ENCODE data around the gene GADD45B. TPM values are rescaled to one million over a fixed set of nuclear protein-coding genes. Genes with fewer than 3 reads are reported as not detected.

The GADD45B gene
- total RNA-seq, 1 donor from 2014 or later, result 31.1 TPM

- Mint-ChIP-seq H3K9me3 (no peaks in the 10 kb centered on the region), H3K27ac (no peak overlapping the region), H3K36me3 (no peaks in the 10 kb centered on the region), H3K4me3 (peak overlapping the region; percentile 52), H3K4me1 (ENCODE audit: unreplicated experiment) (peaks cover 16% of the 10 kb centered on the region), H3K27me3 (peaks cover 7% of the 10 kb centered on the region)
- DNase-seq (ENCODE audit: extremely low spot score, unreplicated experiment), result no peak
- TF ChIP-seq CTCF (conservative IDR thresholded peaks at IDR 0.05), result no peak
These were observed 19.3 kb downstream of the GADD45B start for GRCh38 chr19:2495130-2495641.

DNA sequence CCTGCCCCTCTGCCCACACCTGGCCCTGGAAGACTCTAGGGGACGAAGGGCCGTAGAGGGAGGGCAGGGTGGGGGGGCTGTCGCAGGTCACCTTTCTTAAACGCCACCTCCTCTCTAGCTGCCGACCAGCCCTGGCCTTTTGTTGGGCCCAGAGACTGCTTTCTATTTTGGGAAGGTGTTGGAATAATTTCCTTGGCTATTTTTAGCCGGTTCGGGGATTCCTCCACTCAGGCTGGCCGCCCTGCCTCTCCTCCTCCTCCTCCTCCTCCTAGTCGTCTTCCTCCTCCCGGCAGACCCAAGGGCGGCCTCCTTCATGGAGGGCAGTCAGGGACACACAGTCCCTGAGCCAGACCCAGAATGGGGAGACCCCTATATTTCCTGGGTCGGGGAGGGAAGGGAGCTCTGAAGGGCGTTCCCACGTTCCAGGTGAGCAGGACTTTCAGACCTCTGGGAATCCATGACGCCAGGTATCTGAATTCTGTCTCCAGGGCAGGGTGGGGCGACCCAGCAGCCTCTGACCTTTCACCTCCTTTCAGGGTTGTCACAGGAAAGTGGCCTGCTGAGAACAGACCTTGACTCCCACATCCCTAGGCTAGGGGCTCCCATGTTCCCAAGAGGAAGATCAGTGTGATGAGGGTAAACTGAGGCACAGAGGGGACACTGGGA lies 19.9 kb downstream of the GADD45B start:
- DNase-seq (ENCODE audit: extremely low spot score, unreplicated experiment), result no peak
- H3K36me3 Mint-ChIP-seq, result no peaks in the 10 kb centered on the region
- peak overlapping the region; percentile 64 for H3K27ac Mint-ChIP-seq
- TF ChIP-seq CTCF (conservative IDR thresholded peaks at IDR 0.05), result no peak
- peaks cover 16% of the 10 kb centered on the region for H3K4me1 Mint-ChIP-seq (ENCODE audit: unreplicated experiment)
- H3K9me3 Mint-ChIP-seq, result no peaks in the 10 kb centered on the region
- H3K27me3 Mint-ChIP-seq, result peaks cover 7% of the 10 kb centered on the region
- H3K4me3 Mint-ChIP-seq, result peak overlapping the region; percentile 68

- Mint-ChIP-seq H3K27me3 (peaks cover 3% of the 10 kb centered on the region), H3K27ac (no peak overlapping the region), H3K4me3 (no peak overlapping the region), H3K4me1 (ENCODE audit: unreplicated experiment) (peaks cover 16% of the 10 kb centered on the region), H3K36me3 (no peaks in the 10 kb centered on the region), H3K9me3 (no peaks in the 10 kb centered on the region)
- no peak for TF ChIP-seq CTCF (conservative IDR thresholded peaks at IDR 0.05)
- no peak for DNase-seq (ENCODE audit: extremely low spot score, unreplicated experiment)
These were observed 21.3 kb downstream of the GADD45B start for GRCh38 chr19:2497186-2497585.

DNA sequence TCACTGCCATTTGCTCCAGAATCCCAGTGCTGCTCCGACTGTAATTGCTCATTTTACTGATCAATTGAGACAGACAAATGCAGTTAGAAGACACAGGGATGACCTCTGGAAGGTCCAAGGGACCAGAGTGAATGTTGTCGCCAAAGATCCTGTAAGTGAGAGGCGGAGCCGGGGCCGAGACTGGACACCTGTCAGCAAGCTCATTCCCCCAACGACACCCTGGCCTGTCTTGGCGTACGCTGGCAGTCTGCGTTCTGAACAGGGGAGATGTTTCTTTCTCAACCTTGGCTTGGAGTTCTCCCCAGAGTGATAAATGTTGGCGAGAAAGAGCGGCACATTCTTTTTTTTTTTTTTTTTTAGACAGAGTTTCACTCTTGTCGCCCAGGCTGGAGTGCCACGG lies 24.2 kb downstream of the GADD45B start:
- H3K27me3 Mint-ChIP-seq, result no peaks in the 10 kb centered on the region
- H3K4me1 Mint-ChIP-seq (ENCODE audit: unreplicated experiment), result peaks cover 16% of the 10 kb centered on the region
- H3K9me3 Mint-ChIP-seq, result no peaks in the 10 kb centered on the region
- DNase-seq (ENCODE audit: extremely low spot score, unreplicated experiment), result no peak
- TF ChIP-seq CTCF (conservative IDR thresholded peaks at IDR 0.05), result no peak
- H3K36me3 Mint-ChIP-seq, result no peaks in the 10 kb centered on the region
- H3K4me3 Mint-ChIP-seq, result no peak overlapping the region
- peak overlapping the region; percentile 41 for H3K27ac Mint-ChIP-seq

- Mint-ChIP-seq H3K27me3 (no peaks in the 10 kb centered on the region), H3K27ac (no peak overlapping the region), H3K36me3 (no peaks in the 10 kb centered on the region), H3K4me3 (no peak overlapping the region), H3K4me1 (ENCODE audit: unreplicated experiment) (peaks cover 16% of the 10 kb centered on the region), H3K9me3 (no peaks in the 10 kb centered on the region)
- no peak for DNase-seq (ENCODE audit: extremely low spot score, unreplicated experiment)
- no peak for TF ChIP-seq CTCF (conservative IDR thresholded peaks at IDR 0.05)
These were observed 24.9 kb downstream of the GADD45B start for GRCh38 chr19:2500841-2501261.
